CD4-positive, alpha-beta T cell treated with Interleukin-10 for 1 hour (primary cell): ENCODE results near the gene SLC9A8.
"Not testable (repeated sequence)": the region's sequence is repeated elsewhere in the genome, so short reads cannot be mapped to it uniquely, and the experiment has no call there.

Experiments
- DNase-seq: peaks from one replicate; pipeline ENCODE4 v3.0.0-alpha.2; 2020

SLC9A8 gene

GRCh38 chr20:49882171-49882970 lies 69.7 kb downstream of the SLC9A8 start:
- no peak for DNase-seq

GRCh38 chr20:49883246-49883802 lies 70.7 kb downstream of the SLC9A8 start:
- DNase-seq: no peak

- DNase-seq: no peak
Measured at GRCh38 chr20:49885558-49886332, 73.1 kb downstream of the SLC9A8 start.

- no peak for DNase-seq
Measured at GRCh38 chr20:49886571-49887213, 74.1 kb downstream of the SLC9A8 start.

- DNase-seq: no peak
Measured at GRCh38 chr20:49887251-49888211, 74.9 kb downstream of the SLC9A8 start.

- peak; percentile 64 for DNase-seq
Measured at GRCh38 chr20:49888212-49889000, 75.8 kb downstream of the SLC9A8 start.

- no peak for DNase-seq
Measured at GRCh38 chr20:49889001-49889934, 76.6 kb downstream of the SLC9A8 start.

- no peak for DNase-seq
Measured at GRCh38 chr20:49889935-49890333, 77.3 kb downstream of the SLC9A8 start.

- DNase-seq: no peak
Measured at GRCh38 chr20:49890471-49891361, 78.1 kb downstream of the SLC9A8 start.

GRCh38 chr20:49891476-49892110 lies 79.0 kb downstream of the SLC9A8 start:
- DNase-seq: no peak

- DNase-seq: no peak
Measured at GRCh38 chr20:49892260-49892659, 79.6 kb downstream of the SLC9A8 start.

GRCh38 chr20:49892817-49893216 lies 80.2 kb downstream of the SLC9A8 start:
- no peak for DNase-seq

GRCh38 chr20:49893242-49894072 lies 80.8 kb downstream of the SLC9A8 start:
- DNase-seq: no peak

- DNase-seq: no peak
Measured at GRCh38 chr20:49894073-49894470, 81.4 kb downstream of the SLC9A8 start.

- DNase-seq: not testable (repeated sequence)
Measured at GRCh38 chr20:49895474-49896093, 83.0 kb downstream of the SLC9A8 start.

GRCh38 chr20:49896204-49896603 lies 83.6 kb downstream of the SLC9A8 start:
- DNase-seq: no peak
